GM21390 (cell line): Measurements from ENCODE around the gene INPP5A.
A peak's percentile ranks its signal among the peaks of the same experiment; 100 is the strongest.
"Not testable (repeated sequence)": the region's sequence is repeated elsewhere in the genome, so short reads cannot be mapped to it uniquely, and the experiment has no call there.

Experiments used
- ATAC-seq: cut with Tn5 transposase; IDR thresholded peaks from one replicate; pipeline ENCODE4 v1.9.1; 2021; ENCODE audit not compliant: unreplicated experiment

The INPP5A gene

GRCh38 chr10:132591166-132591971 lies 53.8 kb downstream of the INPP5A start:
- ATAC-seq, result no peak

GRCh38 chr10:132592790-132593383 lies 55.3 kb downstream of the INPP5A start:
- no peak for ATAC-seq

- ATAC-seq, result peak; percentile 66
These were observed 55.8 kb downstream of the INPP5A start for GRCh38 chr10:132593389-132593788.

- peak; percentile 63 for ATAC-seq
These were observed 56.6 kb downstream of the INPP5A start for GRCh38 chr10:132593900-132594876.

DNA sequence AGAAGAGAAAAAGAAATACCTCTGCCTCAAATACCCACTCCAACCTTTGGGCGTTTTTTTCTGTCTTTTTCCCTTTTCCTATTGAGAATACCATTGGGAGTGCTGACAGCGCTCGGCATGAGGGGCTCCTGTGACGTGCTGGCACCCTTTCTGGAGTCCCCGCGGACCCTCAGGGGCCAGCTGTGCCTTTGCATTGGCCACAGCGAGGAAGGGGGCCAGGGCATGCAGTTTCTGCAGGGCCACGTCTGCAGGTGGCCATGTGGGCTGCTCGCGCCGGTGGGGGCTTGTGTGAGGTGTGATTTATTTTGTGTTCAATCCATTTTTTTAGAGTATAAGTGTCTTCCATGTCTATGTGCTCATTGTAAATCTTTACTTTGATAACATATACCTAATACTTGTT lies 57.4 kb downstream of the INPP5A start:
- no peak for ATAC-seq

- ATAC-seq, result no peak
These were observed 58.3 kb downstream of the INPP5A start for GRCh38 chr10:132595854-132596253.

- ATAC-seq, result no peak
These were observed 59.2 kb downstream of the INPP5A start for GRCh38 chr10:132596742-132597279.

- ATAC-seq, result no peak
These were observed 60.1 kb downstream of the INPP5A start for GRCh38 chr10:132597654-132598053.

- ATAC-seq, result not testable (repeated sequence)
These were observed 61.5 kb downstream of the INPP5A start for GRCh38 chr10:132599023-132599618.

- ATAC-seq, result no peak
These were observed 62.1 kb downstream of the INPP5A start for GRCh38 chr10:132599732-132600131.

DNA sequence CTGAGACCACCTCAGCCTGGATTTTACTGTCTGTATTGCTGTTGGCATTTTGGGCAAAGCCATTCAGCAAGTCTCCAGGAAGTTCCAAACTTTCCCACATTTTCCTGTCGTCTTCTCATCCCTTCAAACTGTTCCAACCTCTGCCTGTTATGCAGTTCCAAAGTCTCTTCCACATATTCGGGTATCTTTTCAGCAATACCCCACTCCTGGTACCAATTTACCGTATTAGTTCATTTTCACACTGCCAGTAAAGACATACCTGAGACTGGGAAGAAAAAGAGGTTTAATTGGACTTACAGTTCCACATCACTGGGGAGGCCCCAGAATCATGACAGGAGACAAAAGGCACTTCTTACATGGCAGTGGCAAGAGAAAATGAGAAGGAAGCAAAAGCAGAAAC lies 62.8 kb downstream of the INPP5A start:
- ATAC-seq, result no peak

DNA sequence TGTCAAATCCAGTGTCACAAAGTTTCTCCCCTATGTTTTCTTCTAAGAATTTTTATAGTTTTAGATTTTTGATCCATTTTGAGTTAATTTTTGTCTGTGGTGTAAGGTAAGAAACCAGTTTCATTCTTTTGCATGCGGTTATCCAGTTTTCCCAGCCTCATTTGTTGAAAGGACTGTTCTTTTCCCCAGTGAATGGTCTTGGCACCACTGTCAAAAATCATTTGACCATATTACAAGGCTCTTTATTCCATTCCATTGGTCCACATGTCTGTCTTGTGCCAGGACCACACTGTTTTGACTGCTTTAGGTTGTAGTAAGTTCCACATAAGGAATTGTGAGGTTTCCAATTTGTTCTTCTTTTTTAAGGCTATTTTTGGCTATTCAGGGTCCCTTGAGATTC lies 64.0 kb downstream of the INPP5A start:
- ATAC-seq, result no peak

- ATAC-seq, result no peak
These were observed 65.0 kb downstream of the INPP5A start for GRCh38 chr10:132602614-132603013.

- ATAC-seq, result no peak
These were observed 66.4 kb downstream of the INPP5A start for GRCh38 chr10:132603851-132604533.

DNA sequence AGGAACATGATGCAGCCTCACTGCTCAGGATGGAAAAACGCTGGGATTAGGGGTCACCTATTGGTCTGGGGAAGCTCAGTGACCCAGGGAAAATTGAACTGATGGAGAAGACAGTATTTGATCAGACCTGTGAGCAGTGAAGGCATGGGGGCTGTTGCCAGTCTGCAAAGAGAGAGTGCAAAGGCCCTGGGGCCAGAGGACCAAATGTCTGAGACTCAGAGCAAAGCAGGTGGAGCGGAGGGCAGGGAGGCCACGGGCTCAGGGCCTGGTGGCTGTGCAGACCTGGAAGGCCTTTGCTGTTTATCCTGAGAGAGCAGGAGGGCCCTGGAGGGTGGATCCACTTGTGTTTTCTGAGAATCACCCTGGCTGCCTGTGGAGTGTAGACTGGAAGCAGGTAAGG lies 67.1 kb downstream of the INPP5A start:
- no peak for ATAC-seq

- no peak for ATAC-seq
These were observed 67.8 kb downstream of the INPP5A start for GRCh38 chr10:132605390-132605789.

DNA sequence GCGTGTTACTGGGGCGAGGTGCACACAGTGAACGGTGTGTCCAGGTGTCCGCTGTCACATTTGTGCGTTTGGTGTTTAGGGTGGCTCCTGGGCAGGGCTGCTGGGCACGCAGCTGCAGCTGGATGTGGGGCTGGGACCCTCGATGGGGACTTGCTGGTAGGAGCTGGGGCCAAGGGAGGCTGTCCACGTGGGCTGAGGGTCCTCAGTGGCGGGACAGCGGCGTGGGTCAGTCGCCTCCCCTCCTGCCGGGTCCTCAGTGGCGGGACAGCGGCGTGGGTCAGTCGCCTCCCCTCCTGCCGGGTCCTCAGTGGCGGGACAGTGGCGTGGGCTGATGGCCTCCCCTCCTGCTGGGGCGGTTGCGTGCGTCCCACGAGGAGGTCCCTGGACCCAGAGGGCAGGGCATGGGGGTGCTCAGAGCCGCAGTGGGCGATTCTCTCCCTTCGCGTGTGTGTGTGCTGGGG lies 68.5 kb downstream of the INPP5A start:
- no peak for ATAC-seq

- no peak for ATAC-seq
These were observed 69.1 kb downstream of the INPP5A start for GRCh38 chr10:132606536-132607316.

DNA sequence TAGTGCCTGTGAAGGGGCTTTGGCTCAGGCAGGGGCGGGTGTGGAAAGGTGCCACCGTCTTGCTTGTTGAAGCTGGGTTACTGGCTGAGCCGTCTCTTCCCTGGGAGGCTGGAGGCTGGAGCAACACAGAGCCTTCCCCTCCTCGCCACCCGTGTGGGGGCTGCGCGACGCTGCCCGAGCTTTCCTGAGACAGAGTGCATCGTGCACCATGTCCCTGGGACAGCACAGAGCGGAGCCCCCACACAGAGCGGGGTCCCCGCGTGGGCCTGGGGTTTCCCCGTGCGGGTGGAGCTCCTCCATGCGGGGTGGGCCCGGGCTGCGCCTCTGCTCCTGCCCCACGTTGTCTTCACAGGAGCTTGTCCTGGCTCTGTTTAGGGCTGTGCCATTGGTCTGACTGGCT lies 69.9 kb downstream of the INPP5A start:
- ATAC-seq, result no peak
